GM19035 (cell line): ENCODE results near the gene CRYZ.
"Not testable (repeated sequence)": the region's sequence is repeated elsewhere in the genome, so short reads cannot be mapped to it uniquely, and the experiment has no call there.

Experiments used
- ATAC-seq: cut with Tn5 transposase; IDR thresholded peaks from one replicate; pipeline ENCODE4 v1.9.1; 2021; ENCODE audit not compliant: unreplicated experiment

Gene CRYZ, protein sequence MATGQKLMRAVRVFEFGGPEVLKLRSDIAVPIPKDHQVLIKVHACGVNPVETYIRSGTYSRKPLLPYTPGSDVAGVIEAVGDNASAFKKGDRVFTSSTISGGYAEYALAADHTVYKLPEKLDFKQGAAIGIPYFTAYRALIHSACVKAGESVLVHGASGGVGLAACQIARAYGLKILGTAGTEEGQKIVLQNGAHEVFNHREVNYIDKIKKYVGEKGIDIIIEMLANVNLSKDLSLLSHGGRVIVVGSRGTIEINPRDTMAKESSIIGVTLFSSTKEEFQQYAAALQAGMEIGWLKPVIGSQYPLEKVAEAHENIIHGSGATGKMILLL

DNA sequence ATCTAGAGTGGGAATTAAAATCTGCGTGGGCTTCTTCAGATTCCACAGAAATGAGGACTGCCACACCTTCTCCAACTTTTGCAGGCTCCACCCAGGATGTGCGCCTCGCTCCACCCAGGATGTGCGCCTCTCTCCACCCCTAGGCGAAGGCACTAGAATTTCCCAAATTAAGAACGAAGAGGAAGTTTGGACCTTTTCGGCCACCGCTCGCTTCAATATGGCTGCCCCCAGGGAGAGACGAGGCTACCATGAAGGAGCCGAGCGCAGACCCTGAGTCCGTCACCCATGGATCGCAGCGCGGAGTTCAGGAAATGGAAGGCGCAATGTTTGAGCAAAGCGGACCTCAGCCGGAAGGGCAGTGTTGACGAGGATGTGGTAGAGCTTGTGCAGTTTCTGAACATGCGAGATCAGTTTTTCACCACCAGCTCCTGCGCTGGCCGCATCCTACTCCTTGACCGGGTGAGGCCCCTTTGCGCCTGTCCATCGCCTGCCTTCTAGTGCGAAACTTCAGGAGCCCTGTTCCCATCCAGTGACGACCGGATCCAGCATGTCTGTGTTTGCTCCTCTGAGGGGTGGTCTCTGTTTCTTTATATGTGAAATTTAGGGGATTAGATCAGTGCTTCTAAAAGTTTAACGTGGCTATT, at the start of gene CRYZ, which contains the start of gene TYW3:
Gene CRYZ, minus strand, starts transcription at position 91 of the 644 bp plus-strand sequence. CDS start 8,229 bp downstream, outside the sequence.
Gene TYW3, plus strand, starts transcription at position 193 of the 644 bp plus-strand sequence. Its CDS starts 93 bp downstream, at position 286.
- ATAC-seq = peak; percentile 76

DNA sequence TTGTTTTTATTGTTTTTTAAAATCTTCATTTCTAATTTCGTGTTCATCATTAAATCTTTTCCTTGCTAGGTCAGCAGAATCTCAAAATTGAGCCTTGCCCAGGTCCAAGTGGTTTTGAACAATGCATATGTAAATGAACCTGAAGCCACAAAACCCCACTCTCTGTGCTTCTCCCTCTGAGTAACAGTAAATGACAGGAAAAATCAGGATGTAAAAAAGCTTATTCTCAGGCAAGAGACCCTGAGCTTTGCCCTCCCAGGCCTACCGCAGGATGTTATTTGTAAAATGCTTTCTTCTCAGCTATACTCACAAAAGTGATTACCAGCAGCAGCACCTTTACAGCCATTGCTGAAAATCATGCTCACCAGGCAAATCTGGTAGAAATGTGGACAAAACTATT, 47.7 kb upstream of the CRYZ start:
- ATAC-seq = no peak

DNA sequence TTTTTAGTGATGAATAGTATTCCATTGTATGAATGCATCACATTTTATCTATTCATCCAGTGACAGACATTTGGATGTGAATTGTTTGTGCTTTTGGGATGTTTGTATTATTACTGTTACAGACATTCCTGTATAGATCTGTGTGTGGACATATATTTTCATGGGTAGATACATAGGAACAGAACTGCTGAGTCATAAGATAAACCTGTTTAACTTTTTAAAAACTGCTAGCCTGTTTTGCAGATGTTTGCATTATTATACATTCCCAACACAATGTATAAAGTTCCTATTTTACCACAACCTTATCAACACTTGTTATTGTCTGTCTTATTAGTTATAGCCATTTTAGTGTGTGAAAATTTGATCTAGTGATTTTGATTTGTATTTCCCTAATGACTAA, 46.9 kb upstream of the CRYZ start:
- ATAC-seq = no peak

DNA sequence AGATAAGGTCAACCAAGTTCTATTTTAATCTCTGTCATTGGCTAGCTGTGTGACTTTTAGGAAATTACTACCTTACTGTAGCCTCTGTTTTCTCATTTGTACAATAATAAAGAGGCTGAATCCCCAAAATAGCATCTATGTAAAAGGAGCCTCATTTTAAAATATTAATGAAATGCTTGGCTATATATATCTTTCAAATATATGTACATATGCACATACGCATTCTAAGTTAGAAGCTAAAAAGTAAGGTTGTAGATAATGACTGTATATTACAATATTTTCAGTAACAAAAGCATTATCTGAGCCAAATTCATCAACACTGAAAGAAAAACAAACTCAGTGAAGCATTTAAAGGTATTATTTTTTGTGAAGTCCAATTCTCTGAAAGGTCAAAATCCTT, 44.7 kb upstream of the CRYZ start:
- ATAC-seq = no peak

DNA sequence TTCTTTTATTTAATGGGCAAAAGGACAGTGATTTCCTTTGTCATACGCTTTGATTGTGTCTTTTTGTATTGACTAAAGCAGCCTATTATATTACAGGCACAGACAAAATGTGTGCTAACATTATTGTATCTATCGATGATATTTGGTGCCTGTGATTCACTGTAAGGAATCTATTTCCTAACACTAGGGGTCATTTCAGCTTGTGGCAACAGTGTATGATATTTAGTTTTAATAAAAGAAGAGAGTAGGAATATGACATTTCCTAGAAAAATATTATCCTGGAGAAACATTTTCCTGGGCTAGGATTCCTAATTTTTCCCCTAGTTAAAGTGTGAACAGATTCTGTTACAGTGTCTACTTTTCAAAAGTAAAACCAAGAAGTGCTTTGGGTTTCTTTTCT, 42.9 kb upstream of the CRYZ start:
- ATAC-seq = no peak

DNA sequence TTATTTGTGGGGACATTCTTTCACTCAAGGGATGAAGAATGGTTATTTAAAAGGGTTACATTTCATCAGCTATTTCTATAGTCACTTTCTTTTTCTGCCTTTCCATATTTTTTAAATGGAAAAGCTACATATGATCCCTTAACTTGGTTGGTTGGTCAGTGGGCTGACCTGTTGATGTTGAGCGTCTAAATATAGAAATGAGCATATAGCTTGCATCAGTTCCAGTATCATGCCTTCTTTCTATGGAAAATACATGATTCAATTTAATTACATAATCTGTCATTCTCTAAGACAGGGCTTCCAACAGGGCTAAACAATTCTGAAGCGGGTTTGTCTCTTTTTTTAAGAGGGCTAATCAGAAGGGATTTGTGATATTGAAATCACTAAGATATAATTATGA, 40.7 kb upstream of the CRYZ start:
- ATAC-seq = no peak

DNA sequence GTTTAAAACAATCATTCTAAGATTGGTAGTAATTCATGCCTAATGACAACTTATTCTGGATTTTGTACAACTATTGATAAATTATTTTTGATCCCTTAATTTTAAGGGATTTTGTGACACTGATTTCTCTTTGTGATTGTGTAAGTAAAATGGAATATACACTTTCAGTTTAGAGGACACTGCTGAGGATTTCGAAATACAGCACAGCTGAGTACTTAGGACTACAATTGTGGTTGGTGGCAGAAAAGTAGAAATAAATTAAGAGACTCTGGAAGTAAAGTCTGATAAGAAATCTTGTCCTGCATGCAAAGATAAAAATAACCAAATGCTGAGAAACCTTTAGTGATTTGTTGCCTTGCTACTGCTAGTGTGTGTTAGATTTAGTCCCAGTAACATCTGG, 40.1 kb upstream of the CRYZ start:
- ATAC-seq = no peak

DNA sequence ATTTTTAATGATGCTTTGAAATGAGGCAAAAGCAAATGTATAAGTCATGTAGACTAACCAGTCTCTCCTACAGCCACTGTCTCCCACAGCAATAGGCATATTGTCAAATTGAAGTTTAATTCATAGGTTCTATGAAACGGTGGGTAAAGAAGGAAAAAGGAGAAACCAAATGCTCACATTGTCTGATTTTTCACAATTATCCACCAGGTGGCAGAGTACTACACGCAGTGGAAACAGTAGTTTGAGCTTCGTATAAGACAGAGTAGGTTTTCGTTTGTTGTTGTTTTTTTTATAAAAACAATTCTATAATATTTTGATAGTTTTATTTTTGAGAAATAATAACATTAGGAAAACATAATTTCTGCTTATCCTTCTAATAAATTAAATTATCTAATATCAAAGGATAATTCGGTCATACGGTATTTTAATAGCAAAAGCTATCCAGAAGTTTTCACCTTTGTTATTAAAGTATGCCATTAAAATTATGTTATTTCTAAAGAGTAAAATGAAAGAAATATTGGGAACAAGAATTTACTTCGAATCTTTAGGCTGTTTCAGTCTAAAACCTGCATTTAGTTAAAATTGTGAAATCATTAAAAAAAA, 39.2 kb upstream of the CRYZ start:
- peak; percentile 73 for ATAC-seq

DNA sequence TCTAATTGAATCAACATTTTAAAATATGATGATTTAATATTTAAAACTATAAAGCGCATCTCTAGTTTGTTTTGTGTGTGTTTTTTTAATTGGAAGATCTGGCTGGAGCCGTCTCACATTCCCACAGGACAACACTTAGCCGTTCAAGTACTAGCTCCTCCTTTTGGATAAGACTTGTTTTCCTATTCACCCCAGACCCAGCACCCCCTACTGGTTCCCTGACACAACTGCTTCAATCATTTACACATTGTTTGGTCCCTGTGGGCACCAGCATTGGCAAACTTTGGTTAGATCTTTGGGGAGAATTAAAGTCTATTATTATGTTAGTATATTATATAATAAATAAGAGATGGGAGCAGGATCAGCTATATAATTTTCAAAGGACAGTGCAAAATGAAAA, 34.6 kb upstream of the CRYZ start:
- ATAC-seq = no peak

DNA sequence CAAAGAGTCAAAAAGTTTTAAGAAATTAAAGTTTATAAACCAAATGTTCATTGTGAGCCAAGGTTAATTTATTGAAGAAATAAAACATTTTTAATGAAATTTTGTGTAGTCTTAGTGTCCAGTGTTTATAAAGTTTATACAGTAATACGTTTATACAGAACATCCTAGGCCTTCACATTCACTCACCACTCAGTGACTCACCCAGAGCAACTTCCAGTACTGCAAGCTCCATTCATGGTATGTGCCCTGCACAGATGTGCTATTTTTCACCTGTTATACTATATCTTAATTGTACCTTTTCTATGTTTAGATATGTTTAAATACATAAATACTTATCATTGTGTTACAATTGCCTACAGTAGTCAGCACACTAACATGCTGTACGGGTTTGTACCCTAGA, 33.7 kb upstream of the CRYZ start:
- no peak for ATAC-seq

DNA sequence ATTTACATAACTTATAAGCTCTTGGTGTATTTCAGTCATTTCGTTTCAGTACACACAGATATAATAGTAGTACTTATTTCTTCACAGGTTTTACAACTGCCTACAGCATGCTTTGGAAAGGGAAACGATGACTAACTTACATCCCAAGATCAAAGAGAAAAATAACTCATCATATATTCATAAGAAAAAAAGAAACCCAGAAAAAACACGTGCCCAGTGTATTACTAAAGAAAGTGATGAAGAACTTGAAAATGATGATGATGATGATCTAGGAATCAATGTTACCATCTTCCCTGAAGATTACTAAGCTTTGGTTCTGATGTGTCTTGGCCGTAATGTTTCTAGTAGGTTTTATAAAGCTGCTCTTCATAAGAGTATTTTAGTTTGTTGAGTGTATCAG, 31.0 kb upstream of the CRYZ start:
- no peak for ATAC-seq

DNA sequence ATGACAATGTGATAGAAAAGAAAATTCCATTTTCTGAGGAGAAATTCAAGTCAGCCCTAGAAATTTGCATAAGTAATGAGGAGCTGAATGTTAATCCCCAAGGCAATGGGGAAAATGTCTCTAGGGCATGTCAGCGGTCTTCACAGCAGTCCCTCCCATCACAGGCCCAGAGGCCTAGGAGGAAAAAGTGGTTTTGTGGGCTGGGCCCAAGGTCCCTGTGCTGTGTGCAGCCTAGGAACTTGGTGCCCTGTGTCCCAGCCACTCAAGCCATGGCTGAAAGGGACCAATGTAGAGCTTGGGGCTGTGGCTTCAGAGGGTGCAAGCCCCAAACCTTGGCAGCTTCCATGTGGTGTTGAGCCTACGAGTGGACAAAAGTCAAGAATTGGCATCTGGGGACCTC, 23.8 kb upstream of the CRYZ start:
- ATAC-seq = not testable (repeated sequence)

DNA sequence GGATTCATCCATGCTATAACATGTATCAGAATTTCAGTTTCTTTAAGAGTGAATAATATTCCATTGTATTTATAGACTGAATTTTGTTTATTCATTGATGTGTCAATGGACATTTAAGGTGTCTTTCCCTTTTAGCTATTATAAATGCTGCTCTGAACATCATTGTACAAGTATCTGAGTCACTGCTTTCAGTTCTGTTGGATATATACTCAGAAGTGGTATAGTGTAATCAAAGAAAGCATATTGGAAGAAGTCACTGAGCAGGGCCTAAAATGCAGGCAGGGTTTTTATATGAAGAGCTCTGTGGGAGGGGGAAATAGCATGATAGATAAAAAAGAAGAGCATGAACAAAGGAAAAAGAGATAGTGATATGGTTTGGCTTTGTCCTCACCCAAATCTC, 22.6 kb upstream of the CRYZ start:
- no peak for ATAC-seq

DNA sequence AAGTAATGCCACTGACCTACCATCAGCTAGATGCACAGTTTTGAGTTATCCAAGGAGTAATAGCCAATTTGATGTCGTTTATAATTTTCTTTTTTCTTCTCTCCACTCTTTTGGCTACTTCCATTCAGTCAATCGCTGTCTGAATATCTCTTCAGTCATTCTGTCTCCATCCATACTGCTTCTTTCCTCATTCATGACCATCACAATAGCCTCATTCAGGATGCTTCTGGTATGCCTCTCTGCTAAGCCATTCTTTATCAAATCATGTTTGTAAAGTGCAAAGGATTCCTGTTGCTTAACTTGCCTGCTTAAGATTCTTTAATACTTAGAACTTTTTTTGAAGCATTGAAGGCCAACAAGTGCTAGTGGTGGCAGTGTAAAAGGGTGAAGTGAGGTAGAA, 20.3 kb upstream of the CRYZ start:
- no peak for ATAC-seq

DNA sequence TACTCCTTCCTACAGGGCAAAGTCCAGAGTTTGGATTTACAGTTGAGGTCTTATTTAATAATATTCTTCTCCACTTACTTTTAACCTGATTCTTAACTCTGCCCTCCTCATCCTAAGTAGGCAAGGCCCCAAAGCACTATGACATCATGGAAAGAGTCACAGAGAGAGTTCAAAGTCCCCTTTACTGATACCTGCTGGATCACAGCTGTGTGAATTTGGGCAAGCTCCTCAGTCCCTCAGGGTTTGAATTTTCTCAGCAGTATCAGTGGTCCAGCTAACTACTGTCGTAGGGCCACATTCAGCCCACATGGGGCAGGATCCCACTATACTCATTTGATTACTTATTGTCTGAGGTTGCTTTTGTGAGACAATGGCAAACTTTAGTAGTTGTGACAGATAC, 16.1 kb upstream of the CRYZ start:
- peak; percentile 47 for ATAC-seq

DNA sequence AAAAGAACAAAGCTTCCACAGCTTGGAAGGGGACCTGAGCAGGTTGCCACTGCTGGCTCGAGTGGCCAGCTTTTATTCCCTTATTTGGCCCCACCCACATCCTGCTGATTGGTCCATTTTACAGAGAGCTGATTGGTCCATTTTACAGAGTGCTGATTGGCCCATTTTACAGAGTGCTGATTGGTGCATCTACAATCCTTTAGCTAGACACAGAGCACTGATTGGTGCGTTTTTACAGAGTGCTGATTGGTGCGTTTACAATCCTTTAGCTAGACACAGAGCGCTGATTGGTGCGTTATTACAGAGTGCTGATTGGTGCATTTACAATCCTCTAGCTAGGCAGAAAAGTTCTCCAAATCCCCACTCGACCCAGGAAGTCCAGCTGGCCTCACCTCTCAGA, 12.4 kb upstream of the CRYZ start:
- ATAC-seq = not testable (repeated sequence)

DNA sequence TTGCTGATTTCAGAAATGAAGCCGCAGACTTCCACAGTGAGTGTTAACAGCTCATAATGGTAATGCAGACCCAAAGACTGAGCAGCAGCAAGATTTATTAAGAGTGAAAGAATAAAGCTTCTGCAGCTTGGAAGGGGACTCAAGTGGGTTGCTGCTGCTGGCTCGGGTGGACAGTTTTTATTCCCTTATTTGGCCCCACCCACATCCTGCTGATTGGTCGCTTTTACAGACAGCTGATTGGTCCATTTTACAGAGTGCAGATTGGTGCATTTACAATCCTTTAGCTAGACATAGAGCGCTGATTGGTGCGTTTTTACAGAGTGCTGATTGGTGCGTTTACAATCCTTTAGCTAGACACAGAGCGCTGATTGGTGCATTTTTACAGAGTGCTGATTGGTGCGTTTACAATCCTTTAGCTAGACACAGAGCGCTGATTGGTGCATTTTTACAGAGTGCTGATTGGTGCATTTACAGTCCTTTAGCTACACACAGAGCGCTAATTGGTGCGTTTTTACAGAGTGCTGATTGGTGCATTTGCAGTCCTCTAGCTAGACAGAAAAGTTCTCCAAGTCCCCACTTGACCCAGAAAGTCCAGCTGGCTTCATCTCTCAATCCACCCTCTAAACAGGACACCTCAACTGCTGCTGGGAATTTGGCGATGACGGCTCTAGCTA, 7.6 kb upstream of the CRYZ start:
- ATAC-seq = not testable (repeated sequence)

DNA sequence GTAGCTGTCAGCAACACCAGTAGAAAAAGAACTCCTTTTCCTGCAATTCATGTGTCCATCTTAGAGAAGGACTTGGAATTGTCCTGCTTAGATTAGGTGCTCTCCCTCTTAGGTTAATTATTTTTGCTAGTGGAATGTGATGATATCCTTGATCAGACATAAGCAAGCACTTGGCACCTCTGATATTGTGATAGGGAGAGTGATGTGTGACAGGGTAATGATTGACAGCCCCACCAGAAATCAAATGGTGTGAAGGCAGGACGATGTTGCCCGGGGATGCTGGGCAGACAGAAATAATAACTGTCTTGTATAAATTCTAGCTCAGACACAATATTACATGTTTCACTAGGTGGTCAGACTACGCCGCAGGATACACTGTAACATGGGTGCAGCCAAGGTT, 4.5 kb upstream of the CRYZ start:
- ATAC-seq = no peak

DNA sequence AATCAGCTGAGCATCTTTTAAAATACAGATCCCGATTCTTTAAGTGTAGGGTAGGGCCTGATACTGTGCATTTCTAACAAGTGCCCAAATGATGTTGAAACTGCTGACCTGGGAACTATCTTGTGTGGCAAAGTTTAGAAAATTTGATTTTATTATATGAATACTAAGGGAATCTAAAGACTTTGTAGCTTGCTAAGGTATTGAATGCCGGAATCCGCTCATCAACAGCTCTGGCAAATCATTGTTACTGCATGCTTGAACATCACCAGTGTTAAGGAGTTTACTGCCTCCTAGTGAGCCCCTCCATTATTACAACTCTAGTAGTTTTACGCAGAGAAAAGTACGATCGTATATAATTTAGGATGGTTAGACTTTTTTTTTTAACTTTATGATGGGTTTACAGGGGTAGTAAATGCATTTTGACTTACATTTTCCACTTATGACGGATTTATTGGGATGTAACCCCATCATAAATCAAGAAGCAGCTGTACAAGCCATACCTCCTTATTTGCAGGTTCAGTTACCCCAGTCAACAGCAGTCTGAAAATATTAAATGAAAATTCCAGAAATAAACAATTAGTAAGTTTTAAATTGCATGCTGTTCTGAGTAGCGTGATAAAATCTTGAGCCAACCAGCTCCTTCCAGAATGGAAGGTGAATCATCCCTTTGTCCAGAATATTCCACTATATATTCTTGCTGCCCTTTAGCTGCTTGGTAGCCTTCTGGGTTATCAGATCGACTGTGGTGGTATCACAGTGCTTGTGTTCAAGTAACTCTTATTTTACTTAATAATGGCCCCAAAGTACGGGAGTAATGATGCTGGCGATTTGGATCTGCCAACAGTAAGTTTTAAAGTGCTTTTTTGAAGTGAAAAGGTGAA, 994 bp upstream of the CRYZ start:
- ATAC-seq = peak; percentile 58

DNA sequence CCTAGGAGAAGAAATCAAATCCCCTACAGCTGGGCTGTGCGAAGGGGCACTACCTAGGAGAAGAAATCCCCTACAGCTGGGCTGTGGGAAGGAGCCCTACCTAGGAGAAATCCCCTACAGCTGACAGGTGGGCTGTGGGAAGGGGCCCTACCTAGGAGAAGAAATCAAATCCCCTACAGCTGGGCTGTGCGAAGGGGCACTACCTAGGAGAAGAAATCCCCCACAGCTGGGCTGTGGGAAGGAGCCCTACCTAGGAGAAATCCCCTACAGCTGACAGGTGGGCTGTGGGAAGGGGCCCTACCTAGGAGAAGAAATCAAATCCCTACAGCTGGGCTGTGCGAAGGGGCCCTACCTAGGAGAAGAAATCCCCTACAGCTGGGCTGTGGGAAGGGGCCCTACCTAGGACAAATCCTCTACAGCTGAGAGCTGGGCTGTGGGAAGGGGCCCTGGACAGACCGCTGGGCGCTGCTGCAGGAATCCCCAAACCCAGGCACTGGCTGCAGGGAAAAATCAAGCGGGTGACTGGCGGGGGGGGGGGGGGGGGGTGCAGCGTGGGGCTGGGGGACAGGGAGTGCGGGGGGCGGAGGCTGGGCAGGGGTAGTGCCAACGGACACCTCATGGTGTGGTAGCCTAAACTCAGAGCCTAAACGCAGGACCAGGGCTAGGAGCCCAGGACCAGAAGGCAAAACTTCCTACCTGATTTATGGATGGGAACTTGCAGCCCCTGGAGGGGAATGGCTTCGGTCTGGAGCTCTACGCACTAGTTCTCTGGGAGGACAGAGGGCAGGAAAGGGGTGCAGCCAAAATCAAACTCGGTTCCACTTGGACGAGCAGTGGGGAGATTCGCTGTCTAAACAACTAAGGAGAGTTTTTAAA, 541 bp downstream of the CRYZ start:
- peak; percentile 15 for ATAC-seq
